ENCODE measurements around the gene CDK5R2.

GRCh38 chr2:218961229-218961628, 1.8 kb downstream of the CDK5R2 start:
- TF ChIP-seq CTCF (IDR thresholded peaks at IDR 0.05; ENCODE audit: borderline replicate concordance, extremely low read depth, low read length, poor library complexity, severe bottlenecking) (no peak), EZH2 (IDR thresholded peaks at IDR 0.05; ENCODE audit: borderline replicate concordance, low read depth, low read length, severe bottlenecking) (no peak)
